HG03159 (cell line): ENCODE measurements around the gene PPP1R16B.
A peak's percentile ranks its signal among the peaks of the same experiment; 100 is the strongest.

Source experiments
- ATAC-seq: cut with Tn5 transposase; IDR thresholded peaks from one replicate; pipeline ENCODE4 v1.9.1; 2021; ENCODE audit warnings: mild to moderate bottlenecking, moderate library complexity; ENCODE audit not compliant: unreplicated experiment

The PPP1R16B gene

GRCh38 chr20:38893565-38894090 lies 88.1 kb downstream of the PPP1R16B start:
- ATAC-seq = no peak

- no peak for ATAC-seq
Measured at GRCh38 chr20:38894091-38894847, 88.8 kb downstream of the PPP1R16B start.

GRCh38 chr20:38895098-38895949 lies 89.8 kb downstream of the PPP1R16B start:
- no peak for ATAC-seq

GRCh38 chr20:38896009-38896594 lies 90.6 kb downstream of the PPP1R16B start:
- no peak for ATAC-seq

- no peak for ATAC-seq
Measured at GRCh38 chr20:38897267-38897666, 91.8 kb downstream of the PPP1R16B start.

GRCh38 chr20:38900606-38901005 lies 95.1 kb downstream of the PPP1R16B start:
- ATAC-seq = no peak

- ATAC-seq = no peak
Measured at GRCh38 chr20:38902601-38903000, 97.1 kb downstream of the PPP1R16B start.

- no peak for ATAC-seq
Measured at GRCh38 chr20:38903335-38903734, 97.8 kb downstream of the PPP1R16B start.

- no peak for ATAC-seq
Measured at GRCh38 chr20:38905375-38905774, 99.9 kb downstream of the PPP1R16B start.

- no peak for ATAC-seq
Measured at GRCh38 chr20:38907918-38908677, 102.6 kb downstream of the PPP1R16B start.

GRCh38 chr20:38915355-38915754 lies 109.9 kb downstream of the PPP1R16B start:
- no peak for ATAC-seq

GRCh38 chr20:38917657-38918056 lies 112.2 kb downstream of the PPP1R16B start:
- ATAC-seq = no peak

GRCh38 chr20:38918172-38918571 lies 112.7 kb downstream of the PPP1R16B start:
- ATAC-seq = no peak

GRCh38 chr20:38919683-38920082 lies 114.2 kb downstream of the PPP1R16B start:
- ATAC-seq = no peak

- ATAC-seq = no peak
Measured at GRCh38 chr20:38920411-38920810, 114.9 kb downstream of the PPP1R16B start.

- no peak for ATAC-seq
Measured at GRCh38 chr20:38920851-38921250, 115.4 kb downstream of the PPP1R16B start.

GRCh38 chr20:38924718-38925117 lies 119.2 kb downstream of the PPP1R16B start:
- ATAC-seq = no peak

GRCh38 chr20:38926142-38926933 lies 120.8 kb downstream of the PPP1R16B start, which contains the start of gene FAM83D:
FAM83D (plus strand) TSS chr20:38926417; CDS start chr20:38926443, 26 bp downstream.
- ATAC-seq = peak; percentile 90

- ATAC-seq = peak; percentile 15
Measured at GRCh38 chr20:38926934-38927616, 121.6 kb downstream of the PPP1R16B start.
